HG03097 (cell line): ENCODE results near the gene RNF41.

Experiments
- ATAC-seq: cut with Tn5 transposase; IDR thresholded peaks from one replicate; pipeline ENCODE4 v1.9.1; 2021; ENCODE audit not compliant: unreplicated experiment, low FRiP score

RNF41 gene

DNA sequence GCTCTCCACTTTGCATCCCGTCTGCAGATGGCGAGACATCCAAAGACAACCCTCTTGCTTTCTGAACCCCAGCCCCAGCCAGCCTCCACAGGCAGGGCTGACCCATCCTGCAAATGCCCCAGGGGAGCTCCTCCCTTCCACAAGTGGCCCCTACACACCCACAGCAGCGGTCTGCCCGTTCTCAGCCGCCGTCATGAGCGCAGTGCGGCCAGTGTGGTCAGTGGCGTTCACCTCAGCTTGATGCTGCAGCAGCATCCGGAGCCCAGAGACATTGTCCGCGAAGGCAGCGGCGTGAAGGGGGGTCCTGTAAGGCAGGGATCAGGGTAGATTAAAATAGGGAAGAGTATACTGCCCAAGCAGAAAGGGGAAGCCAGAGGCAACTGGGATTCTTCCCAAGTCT, 22.8 kb upstream of the RNF41 start:
- no peak for ATAC-seq

DNA sequence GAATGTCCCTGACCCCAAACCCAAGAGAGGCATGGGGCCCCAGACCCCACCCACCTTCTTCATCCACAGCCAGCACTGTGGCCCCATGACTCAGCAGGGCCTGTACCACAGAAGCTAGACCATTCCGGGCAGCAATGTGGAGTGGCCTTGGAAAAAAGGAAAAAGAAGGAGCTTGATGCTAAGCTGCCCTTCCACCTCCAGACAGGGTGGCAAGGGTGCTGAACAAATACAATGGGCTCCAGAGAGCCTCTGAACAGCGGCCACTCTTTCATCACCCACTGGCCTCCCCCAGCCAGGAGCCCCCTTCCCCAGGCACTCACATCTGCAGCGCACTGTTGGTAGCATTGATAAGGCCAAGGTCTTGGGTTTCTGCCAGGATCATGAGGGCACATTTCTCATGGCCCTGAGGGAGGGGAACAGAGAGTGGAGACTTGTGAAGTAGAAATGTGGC, 22.0 kb upstream of the RNF41 start:
- ATAC-seq: no peak

DNA sequence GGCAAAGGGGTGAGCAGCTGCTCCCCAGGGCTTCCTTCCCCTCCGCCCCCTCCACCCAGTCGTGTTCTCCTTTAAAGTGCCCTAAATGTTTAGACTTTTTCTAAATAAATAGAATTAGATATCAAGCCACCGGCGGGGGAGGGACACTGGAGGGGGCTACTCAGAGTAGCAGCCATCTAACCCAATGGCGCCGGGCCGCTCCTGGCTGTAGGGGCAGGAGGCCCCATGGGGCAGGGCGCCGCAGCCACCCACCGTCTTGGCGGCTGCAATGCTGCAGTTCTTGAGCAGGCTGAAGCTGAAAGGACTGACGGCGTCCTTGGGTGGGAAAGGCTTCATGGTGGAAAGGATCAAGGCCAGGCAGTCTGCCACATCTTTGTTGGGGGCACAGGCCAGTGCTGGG, 21.3 kb upstream of the RNF41 start:
- ATAC-seq: no peak

DNA sequence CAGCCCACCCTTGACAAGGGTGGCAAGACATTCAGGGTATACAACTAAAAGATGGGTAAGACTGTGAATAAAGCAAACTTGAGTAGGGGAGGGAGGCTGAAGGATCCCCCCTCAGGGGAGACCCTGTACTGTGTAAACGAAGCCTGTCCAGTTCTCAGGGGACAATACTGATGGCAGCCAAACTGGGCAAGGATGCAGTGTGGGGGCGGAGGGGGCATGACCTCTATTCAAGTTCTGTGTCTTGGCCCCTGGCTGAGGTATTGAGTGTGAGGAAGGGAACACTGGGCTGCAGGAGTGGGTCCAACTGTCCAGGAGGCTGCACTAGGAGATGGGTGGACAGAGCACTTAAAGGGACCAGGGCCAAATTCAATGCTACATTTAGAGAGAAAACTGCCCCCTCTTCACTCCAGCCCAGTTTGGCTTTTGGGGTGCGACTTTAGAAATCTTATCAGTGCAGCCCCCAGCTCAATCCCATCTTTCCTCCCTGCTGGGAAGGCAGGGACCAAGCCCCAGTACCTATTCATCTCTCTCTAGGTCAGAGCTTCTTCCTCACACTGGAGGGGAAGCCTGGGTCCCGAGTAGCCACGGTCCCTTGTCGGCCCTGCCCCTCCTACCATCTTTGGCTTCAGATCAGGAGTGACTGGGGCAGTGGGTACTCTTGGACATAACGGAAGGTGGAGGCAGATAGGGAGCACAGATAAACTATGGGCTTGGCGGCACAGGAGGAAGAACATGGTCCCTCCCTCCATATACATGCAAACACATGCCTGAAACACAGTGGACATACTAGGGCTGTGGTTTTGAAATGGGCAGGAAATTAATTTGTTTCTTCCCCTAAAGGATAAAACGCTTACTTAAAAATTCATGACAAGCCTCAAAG, 19.9 kb upstream of the RNF41 start:
- ATAC-seq: no peak

DNA sequence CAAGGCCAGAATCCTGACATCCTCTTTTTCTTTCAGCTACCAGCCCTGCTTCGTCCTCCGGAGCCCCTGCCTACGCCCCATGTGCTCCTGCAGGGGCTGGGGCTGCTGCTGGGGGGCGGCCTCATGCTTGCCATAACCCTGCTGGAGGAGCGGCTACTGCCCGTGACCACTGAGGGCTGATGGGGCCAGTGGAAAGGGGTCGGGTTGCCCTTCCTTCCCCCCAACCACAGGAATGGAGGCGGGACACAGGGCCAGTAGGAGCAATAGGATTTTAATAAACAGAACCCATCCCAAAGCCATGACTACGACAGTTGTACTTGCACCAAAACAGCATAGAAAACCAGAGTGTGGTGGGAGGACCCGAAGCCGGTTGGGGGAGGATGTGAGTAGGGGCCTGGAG, 15.8 kb upstream of the RNF41 start:
- no peak for ATAC-seq

DNA sequence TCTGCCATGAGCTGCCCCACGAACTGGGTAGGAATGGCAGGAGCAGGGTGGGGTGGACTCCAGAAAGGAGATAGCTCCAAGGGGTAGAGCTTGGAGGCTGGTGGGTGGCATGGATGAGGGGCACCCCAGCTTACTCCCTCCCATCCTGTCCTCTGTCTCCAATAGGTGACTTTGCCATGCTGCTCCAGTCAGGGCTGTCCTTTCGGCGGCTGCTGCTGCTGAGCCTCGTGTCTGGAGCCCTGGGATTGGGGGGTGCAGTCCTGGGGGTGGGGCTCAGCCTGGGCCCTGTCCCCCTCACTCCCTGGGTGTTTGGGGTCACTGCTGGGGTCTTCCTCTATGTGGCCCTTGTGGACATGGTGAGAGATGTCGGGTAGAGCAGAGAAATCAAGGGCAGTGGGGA, 15.3 kb upstream of the RNF41 start:
- no peak for ATAC-seq

DNA sequence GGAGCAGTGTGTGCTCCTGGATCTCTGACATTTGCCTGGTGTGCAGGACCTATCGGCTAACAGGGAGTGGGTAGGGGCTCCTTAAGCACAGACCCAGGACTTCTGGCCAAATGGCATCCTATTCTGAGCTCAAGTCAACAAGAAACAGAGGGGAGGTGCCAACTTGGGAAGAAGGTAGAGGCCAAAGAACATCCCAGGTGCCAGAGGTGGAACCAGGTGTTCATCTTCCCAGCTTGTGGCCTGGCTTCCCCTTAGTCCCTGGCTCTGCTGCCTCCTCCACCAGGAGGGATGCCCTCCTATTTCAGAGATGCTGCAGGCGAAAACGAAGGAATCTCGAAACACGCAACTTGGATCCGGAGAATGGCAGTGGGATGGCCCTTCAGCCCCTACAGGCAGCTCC, 14.4 kb upstream of the RNF41 start:
- no peak for ATAC-seq

DNA sequence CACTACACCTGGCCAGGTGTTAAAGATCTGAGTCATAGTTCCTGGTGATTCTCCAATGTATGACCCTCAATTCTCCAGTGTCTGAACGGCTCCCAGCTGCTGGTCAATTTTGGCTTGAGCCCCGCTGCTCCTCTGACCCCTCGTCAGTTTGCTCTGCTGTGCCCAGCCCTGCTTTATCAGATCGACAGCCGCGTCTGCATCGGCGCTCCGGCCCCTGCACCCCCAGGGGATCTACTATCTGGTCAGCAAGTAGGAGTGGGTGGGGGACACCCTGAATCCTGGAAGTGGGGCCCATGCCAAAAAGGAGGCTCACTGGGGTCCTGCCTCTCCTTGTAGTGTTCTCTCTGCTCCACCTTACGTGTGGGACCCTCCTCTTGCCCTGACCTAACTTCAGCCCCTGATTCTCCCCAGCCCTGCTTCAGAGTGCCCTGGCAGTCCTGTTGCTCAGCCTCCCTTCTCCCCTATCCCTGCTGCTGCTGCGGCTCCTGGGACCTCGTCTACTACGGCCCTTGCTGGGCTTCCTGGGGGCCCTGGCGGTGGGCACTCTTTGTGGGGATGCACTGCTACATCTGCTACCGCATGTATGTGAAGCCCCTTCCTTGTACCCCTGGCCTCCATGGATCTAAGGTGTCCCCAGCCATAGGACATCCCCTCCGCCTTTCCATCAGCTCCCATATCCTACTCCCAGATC, 13.2 kb upstream of the RNF41 start:
- ATAC-seq: no peak

DNA sequence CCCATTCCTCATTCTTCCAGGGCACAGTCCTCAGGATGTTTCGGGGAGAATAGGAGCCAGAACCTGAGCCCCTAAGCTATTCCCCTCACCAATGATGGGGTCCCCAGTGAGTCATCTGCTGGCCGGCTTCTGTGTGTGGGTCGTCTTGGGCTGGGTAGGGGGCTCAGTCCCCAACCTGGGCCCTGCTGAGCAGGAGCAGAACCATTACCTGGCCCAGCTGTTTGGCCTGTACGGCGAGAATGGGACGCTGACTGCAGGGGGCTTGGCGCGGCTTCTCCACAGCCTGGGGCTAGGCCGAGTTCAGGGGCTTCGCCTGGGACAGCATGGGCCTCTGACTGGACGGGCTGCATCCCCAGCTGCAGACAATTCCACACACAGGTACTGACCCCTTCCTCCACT, 9.5 kb upstream of the RNF41 start:
- no peak for ATAC-seq

DNA sequence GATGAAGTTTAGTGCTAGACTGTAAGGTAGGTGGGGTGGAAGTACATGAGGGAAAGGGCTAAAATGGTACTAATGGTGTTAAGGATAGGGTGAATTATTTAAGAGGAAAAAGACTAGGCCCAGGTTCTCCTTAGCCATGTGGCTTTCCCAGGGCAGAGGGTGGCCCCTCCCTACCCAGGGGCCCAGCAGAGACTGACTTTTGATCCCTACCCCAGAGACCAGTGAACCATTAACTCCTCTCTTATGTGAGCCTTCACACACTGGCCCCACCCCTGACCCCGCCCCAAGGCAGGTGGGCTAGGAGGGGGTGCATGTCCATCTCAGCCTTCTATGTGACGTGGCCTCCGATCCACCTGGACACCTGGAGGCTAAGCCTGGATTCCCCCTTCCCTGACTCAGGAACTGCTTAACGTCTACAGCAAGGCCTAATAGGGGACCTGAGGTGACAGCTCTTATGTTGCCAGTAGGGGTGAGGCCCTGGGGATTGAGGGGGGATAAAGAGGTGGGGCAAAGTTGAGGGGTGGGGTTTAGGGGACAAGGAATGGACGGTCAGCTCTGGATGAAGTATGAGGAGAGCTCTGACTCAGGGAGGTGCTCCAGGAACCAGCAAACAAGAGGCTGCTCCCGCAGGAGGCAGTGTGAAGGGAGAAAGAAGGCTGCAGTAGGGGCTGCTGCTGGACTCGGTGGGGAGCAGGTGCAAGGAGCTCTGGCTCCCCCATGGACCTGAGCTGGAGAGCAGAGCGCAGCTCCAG, 8.9 kb upstream of the RNF41 start:
- no peak for ATAC-seq

DNA sequence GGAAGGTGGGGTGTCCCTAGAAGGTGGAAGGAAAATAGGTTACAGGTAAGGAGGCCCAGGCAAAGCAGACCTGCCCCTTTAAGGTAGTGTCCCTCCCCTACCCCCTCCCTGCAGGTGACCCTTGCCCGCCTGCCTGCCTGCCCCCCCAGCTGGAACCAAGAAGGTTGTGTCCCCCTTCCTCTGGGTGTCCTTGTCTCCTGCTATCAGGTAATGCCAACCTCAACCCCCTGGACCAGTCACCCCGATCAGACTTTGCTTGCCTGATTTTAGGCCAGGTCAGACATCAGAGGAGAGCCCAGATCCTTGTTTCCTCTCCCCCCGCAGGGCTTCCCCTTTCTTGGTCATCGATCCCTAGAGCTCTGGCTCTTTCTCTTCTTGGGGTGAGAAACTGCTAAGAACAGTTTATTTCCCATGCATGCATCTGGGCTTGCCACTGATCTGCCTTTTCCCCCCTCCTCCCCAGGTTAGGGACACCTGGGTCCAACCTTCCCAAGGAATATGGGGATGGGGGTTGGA, 8.3 kb upstream of the RNF41 start, which contains the start of gene SLC39A5:
Gene SLC39A5 (plus strand): TSS at position 136 of the 516 bp plus-strand sequence. CDS start 1,224 bp downstream, outside the sequence.
- no peak for ATAC-seq

DNA sequence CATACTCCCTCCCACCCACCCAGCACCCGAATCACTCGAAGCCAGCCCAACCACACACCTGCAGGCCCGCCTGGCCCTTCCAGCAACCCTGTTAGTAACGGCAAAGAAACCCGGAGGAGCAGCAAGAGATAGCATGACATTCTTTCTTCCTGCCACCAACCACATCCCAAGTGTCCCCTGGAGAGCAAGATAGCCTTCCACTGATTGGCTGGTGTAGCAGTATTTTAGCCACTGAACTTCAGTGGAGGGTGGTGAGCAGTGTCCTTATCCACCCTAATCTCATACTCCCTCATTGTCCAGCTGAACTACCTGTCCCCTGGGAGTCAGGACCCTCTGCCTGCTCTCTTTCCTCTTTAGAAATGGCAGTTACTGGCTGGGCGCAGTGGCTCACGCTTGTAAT, 7.4 kb upstream of the RNF41 start:
- ATAC-seq: no peak

DNA sequence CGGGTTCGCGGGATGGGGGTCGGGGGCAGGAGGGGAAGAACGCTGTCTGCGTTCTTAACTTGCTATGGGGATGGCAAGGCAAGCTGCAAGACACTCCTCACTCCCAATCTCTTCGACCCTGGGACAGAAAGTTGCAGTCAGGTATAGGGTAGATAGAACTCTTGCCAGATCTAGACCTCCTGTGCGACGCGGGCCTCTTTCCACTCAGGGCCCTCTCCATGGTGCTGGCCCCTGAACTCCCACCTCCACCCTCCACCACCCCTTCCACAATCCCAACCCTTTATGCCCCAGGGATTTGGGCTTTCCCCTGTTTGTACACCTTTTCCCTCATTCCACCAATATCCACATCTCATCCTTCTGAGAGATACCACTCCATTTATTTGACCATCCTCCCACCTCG, 3.2 kb upstream of the RNF41 start:
- no peak for ATAC-seq

DNA sequence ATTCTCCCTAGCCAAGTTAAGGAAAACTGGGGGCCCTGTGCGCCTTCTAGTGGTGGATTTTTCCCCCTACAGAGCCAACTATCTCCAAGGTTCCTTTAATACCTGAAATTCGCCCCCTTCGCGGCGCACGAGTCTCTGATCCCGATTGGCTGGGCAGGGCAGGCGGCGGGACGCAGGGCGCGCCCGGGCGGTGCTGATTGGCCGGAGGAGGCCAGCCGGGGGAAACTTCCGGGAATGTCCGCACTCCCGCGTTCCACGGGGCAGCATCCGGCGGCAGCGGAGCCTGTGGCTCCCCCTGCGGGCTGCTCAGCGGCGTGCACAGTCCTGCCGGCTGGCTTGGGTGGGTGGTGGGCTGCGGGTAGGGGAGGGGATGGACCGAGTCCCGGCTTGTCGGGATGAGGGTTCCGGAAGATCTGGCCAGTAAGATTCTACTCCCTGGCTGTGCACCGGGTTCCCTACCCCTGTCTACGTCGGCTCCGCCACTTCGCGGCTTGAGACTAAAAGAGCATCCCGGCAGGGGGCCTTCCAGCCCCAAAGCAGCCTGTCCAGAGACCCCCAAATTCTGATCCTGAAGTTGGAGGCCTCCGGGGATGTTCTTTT, 2.5 kb upstream of the RNF41 start, which contains the start of gene NABP2:
Gene NABP2 (plus strand): TSS at position 241 of the 600 bp plus-strand sequence. CDS start 515 bp downstream, outside the sequence.
- ATAC-seq: peak; percentile 64

DNA sequence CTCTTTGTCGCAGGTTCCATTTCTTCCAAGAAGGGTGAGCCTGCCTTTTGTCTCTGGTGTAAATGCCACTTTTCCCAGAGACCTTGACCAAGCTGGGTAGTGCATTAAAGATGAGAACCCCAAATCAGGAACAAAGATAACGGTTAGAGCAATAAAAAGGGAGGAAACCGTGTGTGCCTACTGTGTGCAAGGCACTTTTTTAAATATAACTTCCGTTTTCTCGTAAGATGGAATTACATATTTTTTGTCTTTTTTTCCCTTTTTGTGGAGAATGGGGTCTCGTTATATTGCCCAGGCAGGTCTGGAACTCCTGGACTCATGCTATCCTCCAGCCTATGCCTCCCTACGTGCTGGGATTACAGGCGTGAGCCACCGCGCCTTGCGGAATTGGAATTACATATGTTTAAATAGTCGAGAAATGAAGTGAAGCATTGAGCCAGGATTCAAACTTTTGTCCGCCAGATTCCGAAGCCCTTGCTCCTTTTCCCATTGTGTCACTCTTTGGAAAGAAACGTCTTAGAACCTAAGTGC, 1.9 kb upstream of the RNF41 start:
- no peak for ATAC-seq

DNA sequence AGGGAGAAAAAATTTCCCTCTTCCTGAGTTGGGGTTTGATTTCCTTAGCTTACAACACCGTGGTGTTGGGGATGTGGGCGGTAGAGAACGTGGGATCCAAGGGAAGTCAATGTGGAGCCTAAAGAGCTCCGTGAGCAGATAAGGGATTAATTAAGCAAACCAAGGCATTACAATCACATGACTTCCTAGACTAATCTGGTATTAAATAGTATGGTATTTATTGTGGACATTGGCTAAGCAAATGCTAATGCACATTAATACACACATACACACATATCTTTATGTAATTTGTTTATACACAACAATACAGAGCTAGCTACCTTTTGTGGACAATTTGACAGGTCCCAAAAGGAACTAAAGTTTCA, 791 bp upstream of the RNF41 start:
- ATAC-seq: no peak

DNA sequence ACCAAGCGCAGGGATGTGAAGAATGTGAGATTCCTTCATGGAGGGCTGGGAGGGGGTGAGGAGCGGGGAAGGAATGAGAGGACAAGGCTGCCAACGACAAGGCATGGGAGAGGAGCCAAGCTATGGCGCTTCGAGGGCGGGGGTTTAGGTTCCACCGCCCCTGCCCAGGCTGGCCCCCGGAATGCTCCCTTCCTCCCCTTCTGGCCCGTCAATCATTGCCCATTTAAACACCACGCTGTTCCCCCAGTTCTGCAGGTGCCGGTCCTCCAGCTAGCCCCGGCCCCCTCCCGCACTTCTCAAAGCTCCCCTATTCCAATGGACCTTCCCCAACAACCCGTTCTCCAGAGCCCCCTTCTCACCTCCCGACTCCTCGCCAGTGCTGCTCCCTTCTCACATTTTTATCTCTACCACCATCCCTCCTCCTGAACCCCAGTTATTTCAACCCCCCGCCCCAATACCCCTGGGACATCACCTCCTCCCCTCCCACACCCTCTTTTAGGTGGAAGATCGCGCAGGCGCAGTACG, 428 bp downstream of the RNF41 start:
- ATAC-seq: peak; percentile 16

DNA sequence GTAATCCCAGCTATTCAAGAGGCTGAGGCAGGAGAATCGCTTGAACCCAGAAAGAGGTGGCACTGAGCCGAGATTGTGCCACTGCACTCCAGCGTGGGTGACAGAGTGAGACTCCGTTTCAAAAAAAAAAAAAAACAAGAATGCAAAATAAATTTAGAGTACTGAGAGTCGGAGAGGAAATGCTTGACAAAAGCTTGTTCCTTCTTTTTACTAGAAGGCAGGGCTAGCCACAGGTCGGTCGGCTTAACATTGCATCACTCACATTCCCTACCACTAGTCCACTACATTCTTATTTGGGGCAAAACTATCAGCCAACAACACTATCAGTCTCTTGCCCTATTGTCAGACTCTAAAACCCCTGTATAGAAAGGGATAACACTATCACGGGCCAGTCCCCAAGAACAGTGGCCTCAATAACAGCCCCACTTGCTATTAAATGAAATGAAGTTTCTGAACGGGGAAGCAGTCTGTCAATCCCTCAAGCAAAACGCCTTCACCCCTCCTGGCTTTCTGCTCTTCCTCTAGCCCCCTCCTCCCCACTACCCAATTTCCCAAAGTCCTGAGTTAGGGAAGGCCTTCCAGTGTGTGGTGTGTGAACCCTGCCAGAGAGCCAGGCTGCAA, 1.0 kb downstream of the RNF41 start:
- ATAC-seq: no peak

DNA sequence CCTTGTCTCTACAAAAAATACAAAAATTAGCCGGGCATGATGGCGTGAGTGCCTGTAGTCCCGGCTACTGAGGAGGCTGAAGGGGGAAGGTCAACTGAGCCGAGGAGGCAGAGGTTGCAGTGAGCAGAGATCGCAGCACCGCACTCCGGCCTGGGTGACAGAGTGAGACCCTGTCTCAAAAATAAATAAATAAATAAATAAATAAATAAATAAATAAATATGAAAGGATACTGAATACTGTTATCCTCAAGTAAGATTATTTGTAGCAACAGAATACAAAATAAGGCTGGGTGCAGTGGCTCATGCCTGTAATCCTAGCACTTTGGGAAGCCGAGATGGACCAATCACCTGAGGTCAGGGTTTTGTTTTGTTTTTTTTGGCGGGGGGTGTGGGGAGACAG, 1.9 kb downstream of the RNF41 start:
- no peak for ATAC-seq

DNA sequence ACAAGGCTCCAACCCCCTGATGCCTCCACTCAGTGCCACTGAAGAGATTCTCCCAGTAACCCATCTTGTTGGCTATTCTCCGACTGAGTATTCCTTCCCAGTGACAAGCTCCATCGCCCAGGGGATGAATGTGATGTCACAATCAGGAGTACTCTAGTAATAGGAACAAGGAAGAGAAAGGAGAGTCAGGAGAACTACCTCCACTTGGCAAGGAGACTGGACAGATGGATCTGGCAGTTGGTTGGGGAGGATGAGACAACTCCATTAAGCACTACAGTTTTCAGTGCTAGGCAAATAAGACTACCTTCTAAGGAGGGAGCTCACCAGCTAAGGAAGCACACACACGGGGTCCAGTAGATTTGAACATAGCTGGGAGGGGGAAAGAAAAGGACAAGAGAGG, 5.3 kb downstream of the RNF41 start:
- no peak for ATAC-seq
